HepG2 (cell line): Measurements from ENCODE around the gene CTDP1.
"Not testable (repeated sequence)": the region's sequence is repeated elsewhere in the genome, so short reads cannot be mapped to it uniquely, and the experiment has no call there.

Experiments used
- HCFC1 ChIP-seq: fragments of 150-350 bp; IDR thresholded peaks from 2 replicates; pipeline ENCODE4 v1.6.1; 2014; ENCODE audit warnings: low read depth, low read length
- MTA3 ChIP-seq: sonication (generic); formaldehyde crosslinking; IDR thresholded peaks from 2 replicates; pipeline ENCODE4 v1.4.0; 2020; ENCODE audit warnings: missing genetic modification reagents
- MXI1 ChIP-seq: IDR thresholded peaks from 3 replicates; pipeline ENCODE4 v1.6.1; 2012; ENCODE audit warnings: low read depth, low read length, inconsistent platforms, borderline replicate concordance
- NPAS2 ChIP-seq: sonication (generic); formaldehyde crosslinking; IDR thresholded peaks from 2 replicates; pipeline ENCODE4 v1.8.0; 2022; ENCODE audit warnings: mild to moderate bottlenecking, missing genetic modification reagents, borderline replicate concordance
- SP1 ChIP-seq, 2 experiments: fragments of 450-650 bp in 1 of 2; sonication (generic) in 1 of 2; formaldehyde crosslinking in 1 of 2; IDR thresholded peaks; 2 replicates each; pipeline versions ENCODE4 v1.4.0 to v1.6.1; 2016 to 2020; ENCODE audit warnings: missing genetic modification reagents in 1 of 2
- STAT5B ChIP-seq: sonication (generic); formaldehyde crosslinking; IDR thresholded peaks from 2 replicates; pipeline ENCODE4 v1.4.0; 2020; ENCODE audit warnings: missing genetic modification reagents
- SUZ12 ChIP-seq: fragments of 150-350 bp; IDR thresholded peaks from 2 replicates; pipeline ENCODE4 v1.6.1; 2014; ENCODE audit warnings: low read depth, low read length
- YY1 ChIP-seq: IDR thresholded peaks from 2 replicates; pipeline ENCODE4 v1.6.1; 2011; ENCODE audit warnings: low read length, low read depth, moderate library complexity, mild to moderate bottlenecking; ENCODE audit not compliant: insufficient read depth, insufficient replicate concordance
- ZFAT ChIP-seq: sonication (generic); formaldehyde crosslinking; conservative IDR thresholded peaks from 2 replicates; pipeline ENCODE4 v1.8.1; 2023; ENCODE audit warnings: missing genetic modification reagents, inconsistent platforms
- ZNF138 ChIP-seq: sonication (generic); formaldehyde crosslinking; IDR thresholded peaks from 2 replicates; pipeline ENCODE4 v1.5.0; 2020; ENCODE audit warnings: mild to moderate bottlenecking, low read depth, missing genetic modification reagents
- ZSCAN29 ChIP-seq: sonication (generic); formaldehyde crosslinking; conservative IDR thresholded peaks from 2 replicates; pipeline ENCODE4 v1.4.0; 2020; ENCODE audit warnings: mild to moderate bottlenecking, missing genetic modification reagents
- TF ChIP-seq, protein P1 (sequence below): sonication (generic); formaldehyde crosslinking; IDR thresholded peaks from 2 replicates; pipeline ENCODE4 v1.4.0; 2020; ENCODE audit warnings: missing genetic modification reagents, borderline replicate concordance

DNA sequence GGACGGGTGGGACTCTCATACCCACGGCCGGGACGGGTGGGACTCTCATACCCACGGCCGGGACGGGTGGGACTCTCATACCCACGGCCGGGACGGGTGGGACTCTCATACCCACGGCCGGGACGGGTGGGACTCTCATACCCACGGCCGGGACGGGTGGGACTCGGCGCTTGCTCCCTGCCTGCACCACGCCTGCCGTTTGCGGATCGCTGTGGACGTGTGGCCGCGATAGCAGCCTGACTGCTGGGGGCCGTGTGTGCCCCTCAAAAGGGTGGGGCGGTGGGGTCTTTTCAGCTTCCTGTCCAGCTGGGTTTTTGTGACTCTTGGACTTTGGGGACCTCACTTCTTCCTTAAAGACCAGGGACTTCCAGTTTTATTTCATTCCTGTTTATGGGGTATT is 60.4 kb downstream of the CTDP1 start:
- TF ChIP-seq MXI1; SUZ12; NPAS2; HCFC1; STAT5B; MTA3 (CRISPR knock-in tag); YY1; ZNF138 (CRISPR knock-in tag); ZFAT (CRISPR knock-in tag); ZSCAN29 (CRISPR knock-in tag); SP1 (IDR thresholded peaks at IDR 0.05); SP1 (CRISPR knock-in tag; IDR thresholded peaks at IDR 0.05): not testable (repeated sequence)
- TF ChIP-seq, protein P1, sequence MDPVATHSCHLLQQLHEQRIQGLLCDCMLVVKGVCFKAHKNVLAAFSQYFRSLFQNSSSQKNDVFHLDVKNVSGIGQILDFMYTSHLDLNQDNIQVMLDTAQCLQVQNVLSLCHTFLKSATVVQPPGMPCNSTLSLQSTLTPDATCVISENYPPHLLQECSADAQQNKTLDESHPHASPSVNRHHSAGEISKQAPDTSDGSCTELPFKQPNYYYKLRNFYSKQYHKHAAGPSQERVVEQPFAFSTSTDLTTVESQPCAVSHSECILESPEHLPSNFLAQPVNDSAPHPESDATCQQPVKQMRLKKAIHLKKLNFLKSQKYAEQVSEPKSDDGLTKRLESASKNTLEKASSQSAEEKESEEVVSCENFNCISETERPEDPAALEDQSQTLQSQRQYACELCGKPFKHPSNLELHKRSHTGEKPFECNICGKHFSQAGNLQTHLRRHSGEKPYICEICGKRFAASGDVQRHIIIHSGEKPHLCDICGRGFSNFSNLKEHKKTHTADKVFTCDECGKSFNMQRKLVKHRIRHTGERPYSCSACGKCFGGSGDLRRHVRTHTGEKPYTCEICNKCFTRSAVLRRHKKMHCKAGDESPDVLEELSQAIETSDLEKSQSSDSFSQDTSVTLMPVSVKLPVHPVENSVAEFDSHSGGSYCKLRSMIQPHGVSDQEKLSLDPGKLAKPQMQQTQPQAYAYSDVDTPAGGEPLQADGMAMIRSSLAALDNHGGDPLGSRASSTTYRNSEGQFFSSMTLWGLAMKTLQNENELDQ, result not testable (repeated sequence)
